ENCODE data around the gene UBASH3B.

GRCh38 chr11:122707111-122707510 lies 51.6 kb downstream of the UBASH3B start:
- TF ChIP-seq EZH2 (IDR thresholded peaks at IDR 0.05; ENCODE audit: low read length, missing control alignments) (no peak), CTCF (conservative IDR thresholded peaks at IDR 0.05 in 1 of 2, IDR thresholded peaks at IDR 0.05 in 1 of 2; ENCODE audit: low read depth in 1 of 2, low read length in 2 of 2) (no peak)

Data from fibroblast of lung (primary cell).